ENCODE results near the gene ITIH1. TPM values are rescaled to one million over a fixed set of nuclear protein-coding genes. Genes with fewer than 3 reads are reported as not detected.

ITIH1 gene
- total and polyA plus RNA-seq, 9 of the 15 experiments (the other 6 are each of a cell fraction or from before 2014, with no cell fraction given): 0.31 TPM; not detected in 8

- TF ChIP-seq, protein P1, sequence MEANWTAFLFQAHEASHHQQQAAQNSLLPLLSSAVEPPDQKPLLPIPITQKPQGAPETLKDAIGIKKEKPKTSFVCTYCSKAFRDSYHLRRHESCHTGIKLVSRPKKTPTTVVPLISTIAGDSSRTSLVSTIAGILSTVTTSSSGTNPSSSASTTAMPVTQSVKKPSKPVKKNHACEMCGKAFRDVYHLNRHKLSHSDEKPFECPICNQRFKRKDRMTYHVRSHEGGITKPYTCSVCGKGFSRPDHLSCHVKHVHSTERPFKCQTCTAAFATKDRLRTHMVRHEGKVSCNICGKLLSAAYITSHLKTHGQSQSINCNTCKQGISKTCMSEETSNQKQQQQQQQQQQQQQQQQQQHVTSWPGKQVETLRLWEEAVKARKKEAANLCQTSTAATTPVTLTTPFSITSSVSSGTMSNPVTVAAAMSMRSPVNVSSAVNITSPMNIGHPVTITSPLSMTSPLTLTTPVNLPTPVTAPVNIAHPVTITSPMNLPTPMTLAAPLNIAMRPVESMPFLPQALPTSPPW (CRISPR knock-in tag; IDR thresholded peaks at IDR 0.05): no peak
Observed at GRCh38 chr3:52801839-52802238, 24.4 kb downstream of the ITIH1 start (continued).

GRCh38 chr3:52805270-52806039, 28.1 kb downstream of the ITIH1 start:
- Histone ChIP-seq H4K20me1 (replicated peaks; ENCODE audit: control insufficient read depth, insufficient read depth, low read length) (no peaks in the 10 kb centered on the region), H3K36me3 (ENCODE audit: control insufficient read depth, insufficient read depth, low read length) (no peaks in the 10 kb centered on the region), H3K79me2 (ENCODE audit: control insufficient read depth, insufficient read depth, low read length) (no peaks in the 10 kb centered on the region), H3K4me1 (replicated peaks in 1 of 2; ENCODE audit: control insufficient read depth in 2 of 2, insufficient read depth in 2 of 2, low read length in 2 of 2) (peaks cover 0 to 4% of the 10 kb centered on the region in 2 experiments; a peak in 2 of 5 replicates), H3K4me3 (no peak overlapping the region), H3K27ac (ENCODE audit: extremely low read depth, low read depth, low read length) (no peak overlapping the region), H3K9ac (ENCODE audit: insufficient read depth in 1 of 2, low read depth in 2 of 2, low read length in 2 of 2) (no peak overlapping the region), H3K27me3 (ENCODE audit: control insufficient read depth in 2 of 2, insufficient read depth in 2 of 2, low read length in 2 of 2) (peaks cover 0 to 4% of the 10 kb centered on the region in 2 experiments; a peak in 2 of 5 replicates), H3K4me2 (ENCODE audit: insufficient read depth, low read length) (no peak overlapping the region), H3K9me1 (ENCODE audit: control insufficient read depth, insufficient read depth, low read length) (no peaks in the 10 kb centered on the region), H3K9me3 (replicated peaks; ENCODE audit: control insufficient read depth, insufficient read depth, low read depth, low read length) (no peaks in the 10 kb centered on the region), H2AFZ (ENCODE audit: low read depth, low read length) (no peak overlapping the region)
- WGBS (ENCODE audit: insufficient coverage, low coverage, missing lambda C conversion rate): 18% methylated on average over 9 of the region's 19 CpGs
- ATAC-seq (peak; percentile 39; the same call in 2 of the 3 replicates), FAIRE-seq (no peak), DNase-seq (ENCODE audit: extremely low read depth in 1 of 4, low spot score in 3 of 4) (peak in 3 of 4 experiments; percentile 19 to 33 (median 32))
- TF ChIP-seq PYGO2 (tag; IDR thresholded peaks at IDR 0.05) (no peak), BHLHE40 (IDR thresholded peaks at IDR 0.05; ENCODE audit: low read length) (peak; percentile 57)
- in situ Hi-C loops (cut with MboI) (no loop called here), intact Hi-C loops (cut with micrococcal nuclease) (no loop called here)
- ChIA-PET POLR2A (no interaction called here), CTCF (ENCODE audit: low intra/inter-chr PET ratio) (no interaction called here)
- BruUV-seq (replicated peaks): no TSS peak
